ENCODE data around the gene ZFHX3.

- TF ChIP-seq CTCF (conservative IDR thresholded peaks at IDR 0.05) (no peak), ZFX (IDR thresholded peaks at IDR 0.05) (no peak)
Observed at GRCh38 chr16:72990571-72990970, 57.4 kb downstream of the ZFHX3 start.

Measured in C4-2B (cell line).